Liver (tissue), 9 donors: ENCODE data around the gene SNRK. TPM values are rescaled to one million over a fixed set of nuclear protein-coding genes. Genes with fewer than 3 reads are reported as not detected.

Source experiments
- DNase-seq: peaks from one replicate; pipeline ENCODE4 v3.0.0-alpha.2; 2017; ENCODE audit warnings: low spot score
- H3K27ac ChIP-seq, 2 donors: one replicate each; pipeline ENCODE4 v1.7.0; 2013; ENCODE audit warnings: inconsistent platforms in 2 of 2, low read length in 2 of 2, control low read depth in 1 of 2, low read depth in 1 of 2, mild to moderate bottlenecking in 1 of 2
- H3K27me3 ChIP-seq, 4 donors: one replicate each; pipeline versions ENCODE4 v1.6.1 to v1.7.0; 2013; ENCODE audit warnings: low read length in 3 of 4, inconsistent platforms in 1 of 4, mild to moderate bottlenecking in 1 of 4, moderate library complexity in 1 of 4; ENCODE audit not compliant: control insufficient read depth in 4 of 4, insufficient read depth in 4 of 4
- H3K36me3 ChIP-seq, 4 donors: one replicate each; pipeline versions ENCODE4 v1.6.1 to v1.7.0; 2013; ENCODE audit warnings: low read length in 3 of 4, mild to moderate bottlenecking in 3 of 4, low read depth in 1 of 4, moderate library complexity in 1 of 4; ENCODE audit not compliant: control insufficient read depth in 4 of 4, insufficient read depth in 3 of 4
- H3K4me1 ChIP-seq, 4 donors: one replicate each; pipeline versions ENCODE4 v1.6.1 to v1.7.0; 2013; ENCODE audit warnings: low read length in 3 of 4, mild to moderate bottlenecking in 3 of 4, moderate library complexity in 1 of 4; ENCODE audit not compliant: control insufficient read depth in 4 of 4, insufficient read depth in 4 of 4
- H3K4me3 ChIP-seq, 3 donors: one replicate each; pipeline versions ENCODE4 v1.6.1 to v1.7.0; 2013; ENCODE audit warnings: low read length in 3 of 3, control low read depth in 1 of 3, low read depth in 1 of 3, mild to moderate bottlenecking in 1 of 3
- H3K9ac ChIP-seq, 2 donors: one replicate each; pipeline ENCODE4 v1.7.0; 2013; ENCODE audit warnings: low read length in 2 of 2, mild to moderate bottlenecking in 2 of 2, moderate library complexity in 2 of 2, control low read depth in 1 of 2, low read depth in 1 of 2
- H3K9me3 ChIP-seq, 4 donors: one replicate each; pipeline versions ENCODE4 v1.6.1 to v1.7.0; 2013; ENCODE audit warnings: low read length in 3 of 4; ENCODE audit not compliant: control insufficient read depth in 4 of 4
- CTCF ChIP-seq: fragments of 150-350 bp; IDR thresholded peaks from 2 replicates; pipeline ENCODE4 v1.5.1; 2017; ENCODE audit warnings: improper control_type of control experiment, low read depth, low read length; ENCODE audit not compliant: missing input control
- EGR1 ChIP-seq, 2 donors: IDR thresholded peaks; 2 replicates each; pipeline ENCODE4 v1.6.1; 2016 to 2018; ENCODE audit warnings: antibody characterized with exemption in 2 of 2, low read depth in 2 of 2
- FOXA1 ChIP-seq: IDR thresholded peaks from 2 replicates; pipeline ENCODE4 v1.6.1; 2016; ENCODE audit warnings: antibody characterized with exemption
- FOXA2 ChIP-seq: IDR thresholded peaks from 2 replicates; pipeline ENCODE4 v1.6.1; 2016; ENCODE audit warnings: antibody characterized with exemption
- GABPA ChIP-seq, 2 donors: IDR thresholded peaks in 1 of 2; conservative IDR thresholded peaks in 1 of 2; 2 replicates each; pipeline ENCODE4 v1.6.1; 2016; ENCODE audit warnings: antibody characterized with exemption in 2 of 2, mild to moderate bottlenecking in 1 of 2, moderate library complexity in 1 of 2
- HNF4A ChIP-seq, 2 donors: conservative IDR thresholded peaks; 2 replicates each; pipeline ENCODE4 v1.6.1; 2016; ENCODE audit warnings: antibody characterized with exemption in 2 of 2, mild to moderate bottlenecking in 2 of 2
- HNF4G ChIP-seq: IDR thresholded peaks from 2 replicates; pipeline ENCODE4 v1.6.1; 2016; ENCODE audit warnings: antibody characterized with exemption
- JUND ChIP-seq, 2 donors: IDR thresholded peaks; 2 replicates each; pipeline ENCODE4 v1.6.1; 2016; ENCODE audit warnings: antibody characterized with exemption in 2 of 2
- NR2F2 ChIP-seq: IDR thresholded peaks from 2 replicates; pipeline ENCODE4 v1.6.1; 2016; ENCODE audit warnings: antibody characterized with exemption
- RAD21 ChIP-seq, 2 donors: IDR thresholded peaks; 2 replicates each; pipeline ENCODE4 v1.6.1; 2016; ENCODE audit warnings: antibody characterized with exemption in 2 of 2, mild to moderate bottlenecking in 2 of 2
- RXRA ChIP-seq, 2 donors: IDR thresholded peaks; 2 replicates each; pipeline ENCODE4 v1.6.1; 2017 to 2018; ENCODE audit warnings: antibody characterized with exemption in 2 of 2, mild to moderate bottlenecking in 1 of 2
- SP1 ChIP-seq: IDR thresholded peaks from 2 replicates; pipeline ENCODE4 v1.6.1; 2018; ENCODE audit warnings: antibody characterized with exemption, mild to moderate bottlenecking
- TAF1 ChIP-seq: conservative IDR thresholded peaks from 2 replicates; pipeline ENCODE4 v1.6.1; 2016; ENCODE audit warnings: antibody characterized with exemption, mild to moderate bottlenecking
- YY1 ChIP-seq: IDR thresholded peaks from 2 replicates; pipeline ENCODE4 v1.6.1; 2016; ENCODE audit warnings: antibody characterized with exemption, mild to moderate bottlenecking
- WGBS: extraction: QIAGEN DNeasy Blood & Tissue Kit; methylation state at CpG from one replicate; pipeline ENCODE4 v1.1.7; 2013; 5-methylcytosine and 5-hydroxymethylcytosine counted together
- polyA plus RNA-seq, 2 donors: library from polyadenylated mRNA; stranded (reverse) in 1 of 2; unstranded in 1 of 2; fragments of 200-250 nt in 1 of 2; fragments of >200 nt in 1 of 2; fragmentation: Nextera tagmentation in 1 of 2; extraction: Ambion mirVana in 1 of 2; gene quantifications; one replicate each; pipeline versions ENCODE4 v1.2.1 to v1.2.3, GENCODE V29; 2013 to 2015
- total RNA-seq, 2 donors: library from RNA; depleted of rRNA; stranded (reverse); fragments of >200 nt; gene quantifications; one replicate each; pipeline ENCODE4 v1.2.3, GENCODE V29; 2014
- TF ChIP-seq, protein P1 (sequence below): IDR thresholded peaks from 2 replicates; pipeline ENCODE4 v1.6.1; 2016; ENCODE audit warnings: antibody characterized with exemption
- TF ChIP-seq, protein P2 (sequence below): IDR thresholded peaks from 2 replicates; pipeline ENCODE4 v1.6.1; 2016; ENCODE audit warnings: antibody characterized with exemption, mild to moderate bottlenecking
- TF ChIP-seq, protein P3 (sequence below): IDR thresholded peaks from 2 replicates; pipeline ENCODE4 v1.6.1; 2016; ENCODE audit warnings: antibody characterized with exemption
- TF ChIP-seq, protein P4 (sequence below): IDR thresholded peaks from 2 replicates; pipeline ENCODE4 v1.6.1; 2016; ENCODE audit warnings: antibody characterized with exemption
- donor health status: healthy.
- donor health status: healthy.
- donor health status: healthy.
- donor health status: healthy.
- donor health status: healthy.

The SNRK gene
- total and polyA plus RNA-seq, 4 donors = 5.8 to 28.5 (median 14.6) TPM

DNA sequence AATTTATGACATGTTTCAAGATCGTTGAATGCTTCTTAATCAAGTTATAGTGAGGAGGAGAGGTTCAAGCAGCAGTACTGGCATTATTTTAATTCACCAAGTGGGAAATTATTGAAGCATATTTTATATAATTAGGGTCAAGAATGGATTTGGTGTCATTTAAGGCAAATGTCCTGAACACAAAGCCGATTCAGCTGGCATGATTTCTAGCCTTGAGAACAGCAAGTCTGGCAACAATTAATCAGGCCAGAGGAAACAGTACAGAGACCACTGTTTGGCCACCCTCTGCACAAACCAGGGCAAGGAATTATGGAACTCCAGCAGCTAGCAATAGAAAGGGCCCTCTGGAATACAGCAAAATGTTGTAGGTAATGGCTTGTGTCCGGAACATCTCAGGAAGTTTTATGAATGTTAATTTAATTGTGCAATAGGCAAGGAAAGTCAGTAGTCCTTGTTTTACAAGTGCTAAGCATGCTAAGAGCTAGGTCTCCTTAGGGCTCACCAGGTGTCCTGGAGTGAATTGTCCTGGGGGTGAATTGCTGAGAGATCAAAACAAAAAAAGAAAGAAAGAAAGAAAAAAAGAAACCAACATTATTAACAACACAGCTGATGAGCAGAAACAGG, 38.7 kb upstream of the SNRK start:
- Histone ChIP-seq H3K9me3 (peaks cover 0 to 3% (median 1%) of the 10 kb centered on the region in 4 donors), H3K36me3 (no peaks in the 10 kb centered on the region), H3K9ac (no peak overlapping the region), H3K27ac (no peak overlapping the region), H3K4me1 (no peaks in the 10 kb centered on the region), H3K27me3 (no peaks in the 10 kb centered on the region), H3K4me3 (no peak overlapping the region)
- DNase-seq = no peak
- TF ChIP-seq TAF1 = no peak
- no peak for TF ChIP-seq EGR1 (IDR thresholded peaks at IDR 0.05; ENCODE audit: low read depth in 2 of 2)
- TF ChIP-seq GABPA (IDR thresholded peaks at IDR 0.05 in 1 of 2, conservative IDR thresholded peaks at IDR 0.05 in 1 of 2) = no peak
- TF ChIP-seq, protein P1, sequence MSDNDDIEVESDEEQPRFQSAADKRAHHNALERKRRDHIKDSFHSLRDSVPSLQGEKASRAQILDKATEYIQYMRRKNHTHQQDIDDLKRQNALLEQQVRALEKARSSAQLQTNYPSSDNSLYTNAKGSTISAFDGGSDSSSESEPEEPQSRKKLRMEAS = no peak
- TF ChIP-seq HNF4A (conservative IDR thresholded peaks at IDR 0.05) = no peak
- no peak for TF ChIP-seq JUND (IDR thresholded peaks at IDR 0.05)
- TF ChIP-seq CTCF = no peak
- no peak for TF ChIP-seq HNF4G
- TF ChIP-seq YY1 = no peak
- TF ChIP-seq FOXA2 = no peak
- no peak for TF ChIP-seq RAD21 (IDR thresholded peaks at IDR 0.05)
- TF ChIP-seq SP1 = no peak
- TF ChIP-seq FOXA1 = no peak
- TF ChIP-seq NR2F2 = no peak
- TF ChIP-seq RXRA (IDR thresholded peaks at IDR 0.05) = no peak
- TF ChIP-seq, protein P2, sequence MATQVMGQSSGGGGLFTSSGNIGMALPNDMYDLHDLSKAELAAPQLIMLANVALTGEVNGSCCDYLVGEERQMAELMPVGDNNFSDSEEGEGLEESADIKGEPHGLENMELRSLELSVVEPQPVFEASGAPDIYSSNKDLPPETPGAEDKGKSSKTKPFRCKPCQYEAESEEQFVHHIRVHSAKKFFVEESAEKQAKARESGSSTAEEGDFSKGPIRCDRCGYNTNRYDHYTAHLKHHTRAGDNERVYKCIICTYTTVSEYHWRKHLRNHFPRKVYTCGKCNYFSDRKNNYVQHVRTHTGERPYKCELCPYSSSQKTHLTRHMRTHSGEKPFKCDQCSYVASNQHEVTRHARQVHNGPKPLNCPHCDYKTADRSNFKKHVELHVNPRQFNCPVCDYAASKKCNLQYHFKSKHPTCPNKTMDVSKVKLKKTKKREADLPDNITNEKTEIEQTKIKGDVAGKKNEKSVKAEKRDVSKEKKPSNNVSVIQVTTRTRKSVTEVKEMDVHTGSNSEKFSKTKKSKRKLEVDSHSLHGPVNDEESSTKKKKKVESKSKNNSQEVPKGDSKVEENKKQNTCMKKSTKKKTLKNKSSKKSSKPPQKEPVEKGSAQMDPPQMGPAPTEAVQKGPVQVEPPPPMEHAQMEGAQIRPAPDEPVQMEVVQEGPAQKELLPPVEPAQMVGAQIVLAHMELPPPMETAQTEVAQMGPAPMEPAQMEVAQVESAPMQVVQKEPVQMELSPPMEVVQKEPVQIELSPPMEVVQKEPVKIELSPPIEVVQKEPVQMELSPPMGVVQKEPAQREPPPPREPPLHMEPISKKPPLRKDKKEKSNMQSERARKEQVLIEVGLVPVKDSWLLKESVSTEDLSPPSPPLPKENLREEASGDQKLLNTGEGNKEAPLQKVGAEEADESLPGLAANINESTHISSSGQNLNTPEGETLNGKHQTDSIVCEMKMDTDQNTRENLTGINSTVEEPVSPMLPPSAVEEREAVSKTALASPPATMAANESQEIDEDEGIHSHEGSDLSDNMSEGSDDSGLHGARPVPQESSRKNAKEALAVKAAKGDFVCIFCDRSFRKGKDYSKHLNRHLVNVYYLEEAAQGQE = no peak
- TF ChIP-seq, protein P3, sequence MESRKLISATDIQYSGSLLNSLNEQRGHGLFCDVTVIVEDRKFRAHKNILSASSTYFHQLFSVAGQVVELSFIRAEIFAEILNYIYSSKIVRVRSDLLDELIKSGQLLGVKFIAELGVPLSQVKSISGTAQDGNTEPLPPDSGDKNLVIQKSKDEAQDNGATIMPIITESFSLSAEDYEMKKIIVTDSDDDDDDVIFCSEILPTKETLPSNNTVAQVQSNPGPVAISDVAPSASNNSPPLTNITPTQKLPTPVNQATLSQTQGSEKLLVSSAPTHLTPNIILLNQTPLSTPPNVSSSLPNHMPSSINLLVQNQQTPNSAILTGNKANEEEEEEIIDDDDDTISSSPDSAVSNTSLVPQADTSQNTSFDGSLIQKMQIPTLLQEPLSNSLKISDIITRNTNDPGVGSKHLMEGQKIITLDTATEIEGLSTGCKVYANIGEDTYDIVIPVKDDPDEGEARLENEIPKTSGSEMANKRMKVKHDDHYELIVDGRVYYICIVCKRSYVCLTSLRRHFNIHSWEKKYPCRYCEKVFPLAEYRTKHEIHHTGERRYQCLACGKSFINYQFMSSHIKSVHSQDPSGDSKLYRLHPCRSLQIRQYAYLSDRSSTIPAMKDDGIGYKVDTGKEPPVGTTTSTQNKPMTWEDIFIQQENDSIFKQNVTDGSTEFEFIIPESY = no peak
- TF ChIP-seq, protein P4, sequence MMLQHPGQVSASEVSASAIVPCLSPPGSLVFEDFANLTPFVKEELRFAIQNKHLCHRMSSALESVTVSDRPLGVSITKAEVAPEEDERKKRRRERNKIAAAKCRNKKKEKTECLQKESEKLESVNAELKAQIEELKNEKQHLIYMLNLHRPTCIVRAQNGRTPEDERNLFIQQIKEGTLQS = no peak
- 59% methylated on average over 3 of the region's 3 CpGs for WGBS
